Esophagus muscularis mucosa (tissue), 4 donors: Measurements from ENCODE around the gene MTA2. TPM values are rescaled to one million over a fixed set of nuclear protein-coding genes. Genes with fewer than 3 reads are reported as not detected.

Source experiments
- DNase-seq: peaks from one replicate; pipeline ENCODE4 v3.0.0-alpha.2; 2017; ENCODE audit errors: extremely low spot score
- H3K27ac ChIP-seq, 4 donors: fragments of 200-600 bp; sonication (generic); replicated peaks in 1 of 4; 1 replicate in 3 of 4; 2 replicates in 1 of 4; pipeline ENCODE4 v1.5.1; 2016 to 2019; ENCODE audit warnings: mild to moderate bottlenecking in 1 of 4
- H3K27me3 ChIP-seq, 4 donors: fragments of 200-600 bp; sonication (generic); one replicate each; pipeline versions ENCODE4 v1.5.1 to v1.6.0; 2016 to 2019
- H3K36me3 ChIP-seq, 4 donors: fragments of 200-600 bp; sonication (generic); one replicate each; pipeline ENCODE4 v1.5.1; 2016 to 2019
- H3K4me1 ChIP-seq, 4 donors: fragments of 200-600 bp; sonication (generic); one replicate each; pipeline ENCODE4 v1.5.1; 2016 to 2019
- H3K4me3 ChIP-seq, 4 donors: fragments of 200-600 bp; sonication (generic); 1 replicate in 2 of 4; 2 replicates in 2 of 4; pipeline ENCODE4 v1.5.1; 2016 to 2019; ENCODE audit warnings: mild to moderate bottlenecking in 4 of 4, moderate library complexity in 1 of 4
- H3K9me3 ChIP-seq, 4 donors: fragments of 200-600 bp; sonication (generic); 1 replicate in 3 of 4; 2 replicates in 1 of 4; pipeline ENCODE4 v1.5.1; 2016 to 2019
- CTCF ChIP-seq, 3 experiments: fragments of 200-600 bp in 2 of 3; fragments of 450-650 bp in 1 of 3; sonication (generic) in 2 of 3; IDR thresholded peaks; one replicate each; pipeline ENCODE4 v1.5.1; 2017 to 2019; ENCODE audit warnings: antibody characterized with exemption in 3 of 3, mild to moderate bottlenecking in 2 of 3, moderate library complexity in 1 of 3
- EP300 ChIP-seq: sonication (generic); formaldehyde crosslinking; IDR thresholded peaks from one replicate; pipeline ENCODE4 v1.6.1; 2017; ENCODE audit warnings: antibody characterized with exemption
- POLR2A ChIP-seq: fragments of 450-650 bp; IDR thresholded peaks from one replicate; pipeline ENCODE4 v1.6.1; 2017; ENCODE audit warnings: antibody characterized with exemption, moderate library complexity, mild to moderate bottlenecking, low read depth
- POLR2AphosphoS5 ChIP-seq, 2 donors: sonication (generic); formaldehyde crosslinking; IDR thresholded peaks; one replicate each; pipeline ENCODE4 v1.6.1; 2017; ENCODE audit warnings: antibody characterized with exemption in 2 of 2
- WGBS: methylation state at CpG from one replicate; pipeline ENCODE4 v1.1.5; 2018; 5-methylcytosine and 5-hydroxymethylcytosine counted together
- intact Hi-C: fragments of 100-400 bp; cut with DNase I; formaldehyde crosslinking; loops from one replicate; pipeline ENCODE4 v1.15.1; 2023
- total RNA-seq, 4 donors: library from RNA; depleted of rRNA; stranded (reverse); fragments of >200 nt; gene quantifications; one replicate each; pipeline versions ENCODE4 v1.1.0 to v1.2.1, GENCODE V29; 2016

MTA2 gene
- total RNA-seq, 4 donors from 2014 or later, result 60.2 to 91.4 (median 88.3) TPM

GRCh38 chr11:62614275-62614674 lies 12.6 kb upstream of the MTA2 start:
- H3K27ac ChIP-seq, result peak overlapping the region in 3 of 4 donors; percentile 95 to 99 (median 97)
- no peak for DNase-seq
- H3K4me1 ChIP-seq, result peaks cover 24 to 37% (median 33%) of the 10 kb centered on the region in 4 donors
- no peak overlapping the region for H3K4me3 ChIP-seq
- H3K27me3 ChIP-seq, result no peaks in the 10 kb centered on the region
- H3K9me3 ChIP-seq, result no peaks in the 10 kb centered on the region
- 70% methylated on average over 8 of the region's 8 CpGs for WGBS
- no peak for TF ChIP-seq CTCF (IDR thresholded peaks at IDR 0.05)
- no peak for TF ChIP-seq EP300
- no peak for TF ChIP-seq POLR2AphosphoS5 (IDR thresholded peaks at IDR 0.05)
- no peak for TF ChIP-seq POLR2A
- peaks cover 5 to 59% (median 44%) of the 10 kb centered on the region in 4 donors for H3K36me3 ChIP-seq
- intact Hi-C loops, result no loop called here

GRCh38 chr11:62613291-62613778 lies 11.7 kb upstream of the MTA2 start:
- TF ChIP-seq POLR2AphosphoS5 (IDR thresholded peaks at IDR 0.05), result no peak
- TF ChIP-seq EP300, result no peak
- TF ChIP-seq POLR2A, result no peak
- no peak for TF ChIP-seq CTCF (IDR thresholded peaks at IDR 0.05)
- H3K9me3 ChIP-seq, result no peaks in the 10 kb centered on the region
- no CpG with 5 or more reads among the region's 15 CpGs for WGBS
- intact Hi-C loops, result no loop called here
- H3K27me3 ChIP-seq, result no peaks in the 10 kb centered on the region
- H3K4me1 ChIP-seq, result peaks cover 24 to 45% (median 33%) of the 10 kb centered on the region in 4 donors
- peak overlapping the region; percentile 91 to 99 (median 96) for H3K27ac ChIP-seq
- no peak for DNase-seq
- H3K36me3 ChIP-seq, result peaks cover 5 to 63% (median 50%) of the 10 kb centered on the region in 4 donors
- H3K4me3 ChIP-seq, result peak overlapping the region; percentile 70 to 97 (median 83)

- TF ChIP-seq EP300, result no peak
- no peak for TF ChIP-seq POLR2A
- TF ChIP-seq CTCF (IDR thresholded peaks at IDR 0.05), result peak; percentile 92 to 96 (median 92)
- peak; percentile 52 for TF ChIP-seq POLR2AphosphoS5 (IDR thresholded peaks at IDR 0.05)
- H3K27me3 ChIP-seq, result no peaks in the 10 kb centered on the region
- DNase-seq, result peak; percentile 98
- intact Hi-C loops, result no loop called here
- peak within 1 kb of the TSS; percentile 70 to 97 (median 83) for H3K4me3 ChIP-seq
- H3K4me1 ChIP-seq, result peaks cover 24 to 48% (median 37%) of the 10 kb centered on the region in 4 donors
- H3K27ac ChIP-seq, result peak within 1 kb of the TSS; percentile 91 to 99 (median 96)
- WGBS, result 0% methylated on average over 1 of the region's 91 CpGs
- H3K9me3 ChIP-seq, result no peaks in the 10 kb centered on the region
- peaks cover 5 to 67% (median 57%) of the 10 kb centered on the region in 4 donors for H3K36me3 ChIP-seq
These were observed 11.0 kb upstream of the MTA2 start, which contains the start of the genes EML3 and ROM1 for GRCh38 chr11:62612366-62613290. TSS of gene EML3 (minus strand) at chr11:62612775. CDS start at chr11:62612457, 318 bp downstream. TSS of gene ROM1 (plus strand) at chr11:62613257. CDS start at chr11:62613282, 25 bp downstream.

GRCh38 chr11:62611705-62612365 lies 10.2 kb upstream of the MTA2 start:
- Histone ChIP-seq H3K4me1 (peaks cover 24 to 48% (median 37%) of the 10 kb centered on the region in 4 donors), H3K27me3 (no peaks in the 10 kb centered on the region), H3K9me3 (no peaks in the 10 kb centered on the region), H3K4me3 (peak overlapping the region; percentile 70 to 97 (median 83)), H3K36me3 (peaks cover 4 to 67% (median 56%) of the 10 kb centered on the region in 4 donors), H3K27ac (peak overlapping the region; percentile 91 to 99 (median 96))
- intact Hi-C loops, result no loop called here
- WGBS, result 0% methylated on average over 29 of the region's 34 CpGs
- TF ChIP-seq POLR2AphosphoS5 (IDR thresholded peaks at IDR 0.05), result peak in 1 of 2 donors; percentile 13
- TF ChIP-seq POLR2A, result no peak
- DNase-seq, result no peak
